ENCODE measurements around the gene NACC2. TPM values are rescaled to one million over a fixed set of nuclear protein-coding genes. Genes with fewer than 3 reads are reported as not detected.

Gene NACC2
- total RNA-seq, 1 experiment from 2014 or later: 22.0 TPM

GRCh38 chr9:136010615-136011361 is 84.3 kb downstream of the NACC2 start:
- peaks cover 20% of the 10 kb centered on the region for H3K36me3 Mint-ChIP-seq (ENCODE audit: insufficient read depth, unreplicated experiment)
- H3K9me3 Mint-ChIP-seq (ENCODE audit: unreplicated experiment): no peaks in the 10 kb centered on the region
- H3K4me3 ChIP-seq (ENCODE audit: low read depth, low read length): no peak overlapping the region
- intact Hi-C loops (cut with micrococcal nuclease; ENCODE audit: unreplicated experiment): no loop called here
- CTCF ChIA-PET: no interaction called here
- no peak for TF ChIP-seq CTCF (IDR thresholded peaks at IDR 0.05; ENCODE audit: insufficient read depth in 1 of 2, low read depth in 1 of 2, low read length in 1 of 2, severe bottlenecking in 1 of 2, unreplicated experiment in 1 of 2)
- H3K27me3 ChIP-seq (replicated peaks; ENCODE audit: control insufficient read depth, insufficient read depth, low read length): no peaks in the 10 kb centered on the region
- H3K4me1 Mint-ChIP-seq (ENCODE audit: low read depth, unreplicated experiment): peaks cover 16% of the 10 kb centered on the region
- no TSS peak for BruUV-seq (replicated peaks)
- no peak overlapping the region for H3K4me3 Mint-ChIP-seq (ENCODE audit: unreplicated experiment)
- POLR2A ChIA-PET: no interaction called here
- H3K9me3 ChIP-seq: no peaks in the 10 kb centered on the region
- H3K27me3 Mint-ChIP-seq (ENCODE audit: insufficient read depth, unreplicated experiment): no peaks in the 10 kb centered on the region
- H3K27ac Mint-ChIP-seq (ENCODE audit: unreplicated experiment): no peak overlapping the region
- DNase-seq: no peak
- no peaks in the 10 kb centered on the region; the same call in 1 of the 2 replicates for H3K36me3 ChIP-seq (ENCODE audit: control insufficient read depth, insufficient read depth, low read length)
- H3K4me1 ChIP-seq: peaks cover 26% of the 10 kb centered on the region

- H3K27me3 ChIP-seq (replicated peaks; ENCODE audit: control insufficient read depth, insufficient read depth, low read length): no peaks in the 10 kb centered on the region
- peaks cover 16% of the 10 kb centered on the region for H3K4me1 Mint-ChIP-seq (ENCODE audit: low read depth, unreplicated experiment)
- no peaks in the 10 kb centered on the region; the same call in 1 of the 2 replicates for H3K36me3 ChIP-seq (ENCODE audit: control insufficient read depth, insufficient read depth, low read length)
- H3K4me1 ChIP-seq: peaks cover 20% of the 10 kb centered on the region
- no peak overlapping the region for H3K4me3 Mint-ChIP-seq (ENCODE audit: unreplicated experiment)
- H3K9me3 Mint-ChIP-seq (ENCODE audit: unreplicated experiment): no peaks in the 10 kb centered on the region
- TF ChIP-seq CTCF (IDR thresholded peaks at IDR 0.05; ENCODE audit: insufficient read depth in 1 of 2, low read depth in 1 of 2, low read length in 1 of 2, severe bottlenecking in 1 of 2, unreplicated experiment in 1 of 2): no peak
- H3K27ac Mint-ChIP-seq (ENCODE audit: unreplicated experiment): no peak overlapping the region
- CTCF ChIA-PET: no interaction called here
- H3K36me3 Mint-ChIP-seq (ENCODE audit: insufficient read depth, unreplicated experiment): peaks cover 25% of the 10 kb centered on the region
- intact Hi-C loops (cut with micrococcal nuclease; ENCODE audit: unreplicated experiment): no loop called here
- no TSS peak for BruUV-seq (replicated peaks)
- POLR2A ChIA-PET: no interaction called here
- no peak for DNase-seq
- H3K9me3 ChIP-seq: no peaks in the 10 kb centered on the region
- no peaks in the 10 kb centered on the region for H3K27me3 Mint-ChIP-seq (ENCODE audit: insufficient read depth, unreplicated experiment)
- no peak overlapping the region for H3K4me3 ChIP-seq (ENCODE audit: low read depth, low read length)
These were observed 84.9 kb downstream of the NACC2 start for GRCh38 chr9:136010176-136010575.

GRCh38 chr9:136009516-136009915 is 85.6 kb downstream of the NACC2 start:
- intact Hi-C loops (cut with micrococcal nuclease; ENCODE audit: unreplicated experiment): no loop called here
- Histone ChIP-seq H3K9me3 (no peaks in the 10 kb centered on the region), H3K27me3 (replicated peaks; ENCODE audit: control insufficient read depth, insufficient read depth, low read length) (no peaks in the 10 kb centered on the region), H3K36me3 (ENCODE audit: control insufficient read depth, insufficient read depth, low read length) (no peaks in the 10 kb centered on the region), H3K4me1 (peaks cover 13% of the 10 kb centered on the region; the same call in 1 of the 2 replicates), H3K4me3 (ENCODE audit: low read depth, low read length) (no peak overlapping the region)
- ChIA-PET POLR2A (no interaction called here), CTCF (no interaction called here)
- Mint-ChIP-seq H3K27ac (ENCODE audit: unreplicated experiment) (no peak overlapping the region), H3K36me3 (ENCODE audit: insufficient read depth, unreplicated experiment) (peaks cover 25% of the 10 kb centered on the region), H3K4me1 (ENCODE audit: low read depth, unreplicated experiment) (peaks cover 16% of the 10 kb centered on the region), H3K27me3 (ENCODE audit: insufficient read depth, unreplicated experiment) (no peaks in the 10 kb centered on the region), H3K9me3 (ENCODE audit: unreplicated experiment) (no peaks in the 10 kb centered on the region), H3K4me3 (ENCODE audit: unreplicated experiment) (no peak overlapping the region)
- no peak for TF ChIP-seq CTCF (IDR thresholded peaks at IDR 0.05; ENCODE audit: insufficient read depth in 1 of 2, low read depth in 1 of 2, low read length in 1 of 2, severe bottlenecking in 1 of 2, unreplicated experiment in 1 of 2)
- no TSS peak for BruUV-seq (replicated peaks)
- no peak for DNase-seq

Measured in Caco-2 (cell line).